Smooth muscle cell (in vitro differentiated cells): Measurements from ENCODE around the gene HID1. TPM values are rescaled to one million over a fixed set of nuclear protein-coding genes. Genes with fewer than 3 reads are reported as not detected.

Source experiments
- DNase-seq: peaks from one replicate; lab custom pipeline; 2025; ENCODE audit not compliant: unreplicated experiment; lab: John Stamatoyannopoulos, UW
- H2AFZ ChIP-seq: fragments of 200-600 bp; sonication (generic); 2 replicates; pipeline ENCODE4 v1.6.0; 2016; ENCODE audit warnings: antibody characterized with exemption, low read depth, mild to moderate bottlenecking
- H3F3A ChIP-seq: fragments of 200-600 bp; sonication (generic); 2 replicates; pipeline ENCODE4 v1.6.0; 2017; ENCODE audit warnings: antibody characterized with exemption, low read depth
- H3K27ac ChIP-seq: fragments of 200-600 bp; sonication (generic); 2 replicates; pipeline ENCODE4 v1.5.1; 2016; ENCODE audit warnings: low read depth, mild to moderate bottlenecking
- H3K27me3 ChIP-seq: fragments of 200-600 bp; sonication (generic); 2 replicates; pipeline ENCODE4 v1.6.1; 2016; ENCODE audit warnings: low read depth, mild to moderate bottlenecking
- H3K36me3 ChIP-seq: fragments of 200-600 bp; sonication (generic); 2 replicates; pipeline ENCODE4 v1.5.1; 2016; ENCODE audit warnings: low read depth
- H3K4me1 ChIP-seq: fragments of 200-600 bp; sonication (generic); 2 replicates; pipeline ENCODE4 v1.5.1; 2016; ENCODE audit warnings: low read depth
- H3K4me2 ChIP-seq: fragments of 200-600 bp; sonication (generic); 2 replicates; pipeline ENCODE4 v1.6.0; 2016; ENCODE audit warnings: mild to moderate bottlenecking
- H3K4me3 ChIP-seq: fragments of 200-600 bp; sonication (generic); 2 replicates; pipeline ENCODE4 v1.5.1; 2016; ENCODE audit warnings: mild to moderate bottlenecking
- H3K79me2 ChIP-seq: fragments of 200-600 bp; sonication (generic); 2 replicates; pipeline ENCODE4 v1.6.0; 2016; ENCODE audit warnings: low read depth, mild to moderate bottlenecking
- H3K9ac ChIP-seq: fragments of 200-600 bp; sonication (generic); 2 replicates; pipeline ENCODE4 v1.6.0; 2016; ENCODE audit warnings: low read depth
- H3K9me3 ChIP-seq: fragments of 200-600 bp; sonication (generic); replicated peaks from 2 replicates; pipeline ENCODE4 v1.5.1; 2016; ENCODE audit warnings: low read depth
- H4K20me1 ChIP-seq: fragments of 200-600 bp; sonication (generic); 2 replicates; pipeline ENCODE4 v1.6.0; 2016; ENCODE audit warnings: low read depth
- WGBS: methylation state at CpG from one replicate; pipeline ENCODE4 v1.1.7; 2016; ENCODE audit warnings: low lambda C conversion rate; 5-methylcytosine and 5-hydroxymethylcytosine counted together
- polyA plus RNA-seq: library from polyadenylated mRNA; unstranded; fragments of >200 nt; fragmentation: Nextera tagmentation; extraction: Ambion mirVana; gene quantifications from 2 replicates; pipeline ENCODE4 v1.2.1, GENCODE V29; 2016
- total RNA-seq: library from RNA; depleted of rRNA; stranded (reverse); fragments of >200 nt; gene quantifications from 2 replicates; pipeline ENCODE4 v1.2.3, GENCODE V29; 2014
- TF ChIP-seq, protein P1 (sequence below): fragments of 200-600 bp; sonication (generic); IDR thresholded peaks from 2 replicates; pipeline ENCODE4 v1.5.1; 2017; ENCODE audit warnings: borderline replicate concordance, mild to moderate bottlenecking, antibody characterized with exemption; ENCODE audit not compliant: insufficient read depth, poor library complexity, severe bottlenecking

Gene HID1
- total and polyA plus RNA-seq, 2 experiments from 2014 or later = 3.3 to 8.8 TPM

DNA sequence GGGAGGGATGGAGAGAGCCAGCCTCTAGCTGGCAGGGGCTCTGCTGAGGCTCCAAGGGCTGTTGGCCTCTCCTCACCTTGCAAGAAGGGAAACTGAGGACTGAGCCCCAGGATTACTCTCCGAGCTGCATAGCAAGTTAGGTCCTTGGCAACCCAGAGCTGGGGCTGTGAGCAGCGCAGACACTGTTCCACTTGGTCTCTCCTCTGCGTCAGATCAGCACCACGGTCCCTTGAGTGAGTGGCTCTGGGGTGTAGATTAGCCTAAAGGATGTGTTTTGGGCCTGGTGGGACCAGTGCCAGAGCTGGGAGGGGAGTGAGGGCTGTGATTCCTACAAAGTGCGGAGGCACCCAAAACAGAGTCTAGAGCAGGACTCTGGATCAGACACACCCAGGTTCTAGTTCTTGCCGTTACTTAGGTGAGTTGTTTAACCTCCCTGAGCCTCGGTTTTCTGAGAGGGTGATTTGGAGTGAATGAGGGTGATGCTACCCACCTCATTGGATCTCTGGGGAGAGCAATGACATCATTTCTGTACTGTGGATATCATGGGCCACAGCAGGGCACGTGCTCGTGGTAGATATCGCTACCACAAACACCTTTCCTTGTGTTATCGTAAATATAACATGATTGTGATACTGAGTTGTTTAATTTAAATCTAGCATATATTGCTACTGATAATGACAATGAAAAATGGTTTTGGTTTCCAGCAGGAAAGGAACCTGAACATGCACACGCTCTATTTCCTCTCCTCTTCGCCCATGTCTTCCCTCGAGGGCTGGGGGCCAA is 71.0 kb downstream of the HID1 start:
- no peaks in the 10 kb centered on the region for H3K36me3 ChIP-seq
- H3K79me2 ChIP-seq = no peaks in the 10 kb centered on the region
- TF ChIP-seq, protein P1, sequence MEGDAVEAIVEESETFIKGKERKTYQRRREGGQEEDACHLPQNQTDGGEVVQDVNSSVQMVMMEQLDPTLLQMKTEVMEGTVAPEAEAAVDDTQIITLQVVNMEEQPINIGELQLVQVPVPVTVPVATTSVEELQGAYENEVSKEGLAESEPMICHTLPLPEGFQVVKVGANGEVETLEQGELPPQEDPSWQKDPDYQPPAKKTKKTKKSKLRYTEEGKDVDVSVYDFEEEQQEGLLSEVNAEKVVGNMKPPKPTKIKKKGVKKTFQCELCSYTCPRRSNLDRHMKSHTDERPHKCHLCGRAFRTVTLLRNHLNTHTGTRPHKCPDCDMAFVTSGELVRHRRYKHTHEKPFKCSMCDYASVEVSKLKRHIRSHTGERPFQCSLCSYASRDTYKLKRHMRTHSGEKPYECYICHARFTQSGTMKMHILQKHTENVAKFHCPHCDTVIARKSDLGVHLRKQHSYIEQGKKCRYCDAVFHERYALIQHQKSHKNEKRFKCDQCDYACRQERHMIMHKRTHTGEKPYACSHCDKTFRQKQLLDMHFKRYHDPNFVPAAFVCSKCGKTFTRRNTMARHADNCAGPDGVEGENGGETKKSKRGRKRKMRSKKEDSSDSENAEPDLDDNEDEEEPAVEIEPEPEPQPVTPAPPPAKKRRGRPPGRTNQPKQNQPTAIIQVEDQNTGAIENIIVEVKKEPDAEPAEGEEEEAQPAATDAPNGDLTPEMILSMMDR = no peak

More for the DNA sequence above, 71.0 kb downstream of the HID1 start:
- Histone ChIP-seq H3K27me3 (peaks cover 11% of the 10 kb centered on the region), H3K27ac (no peak overlapping the region), H3K9ac (no peak overlapping the region), H3K9me3 (no peaks in the 10 kb centered on the region), H4K20me1 (no peaks in the 10 kb centered on the region), H3K4me3 (no peak overlapping the region), H3F3A (no peaks in the 10 kb centered on the region), H2AFZ (no peak overlapping the region), H3K4me2 (no peak overlapping the region), H3K4me1 (no peaks in the 10 kb centered on the region)
- no peak for DNase-seq
- WGBS = 92% methylated on average over 14 of the region's 14 CpGs

Other genes with a start within 250 kb of the HID1 start
- gene RAB37, start 235.5 kb downstream of the HID1 start, total RNA-seq = not detected in 2 replicates
- gene RAB37, start 235.5 kb downstream of the HID1 start, polyA plus RNA-seq = 0.16 TPM in 1 of 2 replicates, not detected in the other
- 12.4 and 23.2 TPM in 2 replicates for gene NHERF1, start 224.1 kb downstream of the HID1 start, total RNA-seq
- 31.9 and 38.8 TPM in 2 replicates for gene NHERF1, start 224.1 kb downstream of the HID1 start, polyA plus RNA-seq
- 21.4 and 23.5 TPM in 2 replicates for gene NAT9, start 196.4 kb downstream of the HID1 start, total RNA-seq
- gene NAT9, start 196.4 kb downstream of the HID1 start, polyA plus RNA-seq = 42.5 and 48.3 TPM in 2 replicates
- 0.13 TPM in 2 replicates for gene GRIN2C, start 112.9 kb downstream of the HID1 start, total RNA-seq
- 0.30 and 0.32 TPM in 2 replicates for gene GRIN2C, start 112.9 kb downstream of the HID1 start, polyA plus RNA-seq
- gene FDXR, start 99.8 kb downstream of the HID1 start, total RNA-seq = 5.6 and 10.4 TPM in 2 replicates
- gene FDXR, start 99.8 kb downstream of the HID1 start, polyA plus RNA-seq = 18.7 and 22.1 TPM in 2 replicates
- gene FADS6, start 79.1 kb downstream of the HID1 start, total RNA-seq = 0.22 TPM in 1 of 2 replicates, not detected in the other
- gene FADS6, start 79.1 kb downstream of the HID1 start, polyA plus RNA-seq = not detected in 2 replicates
- gene USH1G, start 49.5 kb downstream of the HID1 start, total RNA-seq = 0.49 TPM in 2 replicates
- gene USH1G, start 49.5 kb downstream of the HID1 start, polyA plus RNA-seq = 0.32 and 0.58 TPM in 2 replicates
- gene OTOP2, start 48.5 kb downstream of the HID1 start, total RNA-seq = not detected in 2 replicates
- not detected in 2 replicates for gene OTOP2, start 48.5 kb downstream of the HID1 start, polyA plus RNA-seq
- not detected in 2 replicates for gene OTOP3, start 36.9 kb downstream of the HID1 start, total RNA-seq
- gene OTOP3, start 36.9 kb downstream of the HID1 start, polyA plus RNA-seq = not detected in 2 replicates
- gene CDR2L, start 14.9 kb upstream of the HID1 start, total RNA-seq = 35.9 and 40.7 TPM in 2 replicates
- 37.8 and 39.9 TPM in 2 replicates for gene CDR2L, start 14.9 kb upstream of the HID1 start, polyA plus RNA-seq
- gene MRPL58, start 39.9 kb upstream of the HID1 start, total RNA-seq = 36.8 and 75.6 TPM in 2 replicates
- gene MRPL58, start 39.9 kb upstream of the HID1 start, polyA plus RNA-seq = 36.2 and 41.4 TPM in 2 replicates
- 233 and 309 TPM in 2 replicates for gene ATP5PD, start 74.2 kb upstream of the HID1 start, total RNA-seq
- gene ATP5PD, start 74.2 kb upstream of the HID1 start, polyA plus RNA-seq = 318 and 321 TPM in 2 replicates
- gene KCTD2, start 74.5 kb upstream of the HID1 start, total RNA-seq = 18.2 and 27.3 TPM in 2 replicates
- gene KCTD2, start 74.5 kb upstream of the HID1 start, polyA plus RNA-seq = 11.1 and 12.7 TPM in 2 replicates
- 11.1 and 17.1 TPM in 2 replicates for gene SLC16A5, start 115.2 kb upstream of the HID1 start, total RNA-seq
- 19.5 and 22.0 TPM in 2 replicates for gene SLC16A5, start 115.2 kb upstream of the HID1 start, polyA plus RNA-seq
- gene ARMC7, start 137.2 kb upstream of the HID1 start, total RNA-seq = 3.0 and 6.8 TPM in 2 replicates
- 1.8 and 3.5 TPM in 2 replicates for gene ARMC7, start 137.2 kb upstream of the HID1 start, polyA plus RNA-seq
- gene NT5C, start 159.0 kb upstream of the HID1 start, total RNA-seq = 25.8 and 39.9 TPM in 2 replicates
- 46.8 and 53.5 TPM in 2 replicates for gene NT5C, start 159.0 kb upstream of the HID1 start, polyA plus RNA-seq
- 103 and 141 TPM in 2 replicates for gene JPT1, start 181.8 kb upstream of the HID1 start, total RNA-seq
- 240 and 288 TPM in 2 replicates for gene JPT1, start 181.8 kb upstream of the HID1 start, polyA plus RNA-seq
- 104 and 111 TPM in 2 replicates for gene SUMO2, start 210.2 kb upstream of the HID1 start, total RNA-seq
- gene SUMO2, start 210.2 kb upstream of the HID1 start, polyA plus RNA-seq = 416 and 419 TPM in 2 replicates
- gene NUP85, start 232.9 kb upstream of the HID1 start, total RNA-seq = 24.0 and 29.2 TPM in 2 replicates
- gene NUP85, start 232.9 kb upstream of the HID1 start, polyA plus RNA-seq = 43.2 and 48.0 TPM in 2 replicates